A549 (cell line): Measurements from ENCODE around the gene CEACAM7.

Source experiments
- CEBPB ChIP-seq, 2 experiments: fragments of >200 bp in 1 of 2; sonication (Bioruptor Twin) in 1 of 2; formaldehyde crosslinking in 1 of 2; IDR thresholded peaks; 2 replicates each; pipeline ENCODE4 v1.6.1; 2012 to 2016
- MAZ ChIP-seq: fragments of 150-350 bp; IDR thresholded peaks from 2 replicates; pipeline ENCODE4 v1.6.1; 2014; ENCODE audit warnings: antibody characterized with exemption, low read depth, low read length, borderline replicate concordance
- POLR2A ChIP-seq: IDR thresholded peaks from 2 replicates; pipeline ENCODE4 v1.6.1; 2012; ENCODE audit warnings: mild to moderate bottlenecking, low read length
- SMC3 ChIP-seq: fragments of >200 bp; sonication (Bioruptor Twin); formaldehyde crosslinking; IDR thresholded peaks from 3 replicates; pipeline ENCODE4 v1.6.1; 2018; ENCODE audit warnings: inconsistent platforms
- TF ChIP-seq, protein P1 (sequence below): fragments of >200 bp; sonication (Bioruptor Twin); formaldehyde crosslinking; IDR thresholded peaks from 3 replicates; pipeline ENCODE4 v1.5.1; 2016
- TF ChIP-seq, protein P2 (sequence below): fragments of 450-650 bp; IDR thresholded peaks from 2 replicates; pipeline ENCODE4 v1.6.1; 2014; ENCODE audit warnings: antibody characterized with exemption

DNA sequence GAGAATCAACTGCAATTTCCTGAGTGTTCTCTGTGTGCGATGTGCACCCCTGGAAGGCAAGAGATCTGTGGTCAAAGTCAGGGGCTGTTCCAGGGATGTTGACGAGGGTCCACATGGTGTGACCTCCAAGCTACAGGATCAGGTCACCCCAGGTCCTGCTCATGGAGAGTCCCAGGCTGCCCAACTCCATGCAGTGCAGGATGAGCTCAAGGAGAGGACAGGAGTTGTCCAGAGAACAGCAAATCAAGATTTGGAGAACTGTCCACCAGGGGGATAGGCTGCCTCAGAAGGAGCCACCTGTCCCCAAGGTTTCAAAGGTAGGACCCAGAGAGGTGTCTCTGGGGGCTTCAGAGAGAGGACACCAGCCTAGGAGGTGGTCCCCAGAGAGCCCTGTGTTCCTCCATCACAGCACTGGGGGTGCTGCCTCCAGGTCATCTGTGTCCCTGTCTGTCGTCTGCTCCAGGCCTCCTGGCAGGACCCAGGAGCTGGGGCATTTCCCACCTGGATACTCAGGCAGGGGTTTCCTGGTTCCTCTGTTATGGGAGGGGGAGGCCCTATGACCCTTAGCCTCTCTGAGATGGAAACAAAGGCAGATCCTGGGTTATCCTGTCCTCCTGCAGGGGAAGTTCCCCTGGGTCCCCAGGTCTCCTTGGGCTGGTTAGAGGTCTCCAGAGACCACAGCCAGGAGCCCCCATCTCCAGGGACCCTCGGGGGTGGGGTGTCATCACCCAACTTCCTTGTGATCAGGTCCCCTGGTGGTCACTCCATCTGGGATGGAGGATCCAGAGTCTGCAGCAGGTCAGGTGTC, 2.1 kb upstream of the CEACAM7 start:
- TF ChIP-seq, protein P1, sequence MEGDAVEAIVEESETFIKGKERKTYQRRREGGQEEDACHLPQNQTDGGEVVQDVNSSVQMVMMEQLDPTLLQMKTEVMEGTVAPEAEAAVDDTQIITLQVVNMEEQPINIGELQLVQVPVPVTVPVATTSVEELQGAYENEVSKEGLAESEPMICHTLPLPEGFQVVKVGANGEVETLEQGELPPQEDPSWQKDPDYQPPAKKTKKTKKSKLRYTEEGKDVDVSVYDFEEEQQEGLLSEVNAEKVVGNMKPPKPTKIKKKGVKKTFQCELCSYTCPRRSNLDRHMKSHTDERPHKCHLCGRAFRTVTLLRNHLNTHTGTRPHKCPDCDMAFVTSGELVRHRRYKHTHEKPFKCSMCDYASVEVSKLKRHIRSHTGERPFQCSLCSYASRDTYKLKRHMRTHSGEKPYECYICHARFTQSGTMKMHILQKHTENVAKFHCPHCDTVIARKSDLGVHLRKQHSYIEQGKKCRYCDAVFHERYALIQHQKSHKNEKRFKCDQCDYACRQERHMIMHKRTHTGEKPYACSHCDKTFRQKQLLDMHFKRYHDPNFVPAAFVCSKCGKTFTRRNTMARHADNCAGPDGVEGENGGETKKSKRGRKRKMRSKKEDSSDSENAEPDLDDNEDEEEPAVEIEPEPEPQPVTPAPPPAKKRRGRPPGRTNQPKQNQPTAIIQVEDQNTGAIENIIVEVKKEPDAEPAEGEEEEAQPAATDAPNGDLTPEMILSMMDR: no peak
- TF ChIP-seq MAZ (no peak), POLR2A (no peak), SMC3 (no peak), CEBPB (IDR thresholded peaks at IDR 0.05) (no peak)
- TF ChIP-seq, protein P2, sequence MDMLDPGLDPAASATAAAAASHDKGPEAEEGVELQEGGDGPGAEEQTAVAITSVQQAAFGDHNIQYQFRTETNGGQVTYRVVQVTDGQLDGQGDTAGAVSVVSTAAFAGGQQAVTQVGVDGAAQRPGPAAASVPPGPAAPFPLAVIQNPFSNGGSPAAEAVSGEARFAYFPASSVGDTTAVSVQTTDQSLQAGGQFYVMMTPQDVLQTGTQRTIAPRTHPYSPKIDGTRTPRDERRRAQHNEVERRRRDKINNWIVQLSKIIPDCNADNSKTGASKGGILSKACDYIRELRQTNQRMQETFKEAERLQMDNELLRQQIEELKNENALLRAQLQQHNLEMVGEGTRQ: no peak
